Measurements from ENCODE around the gene MRPL51.
"Not testable (repeated sequence)": the region's sequence is repeated elsewhere in the genome, so short reads cannot be mapped to it uniquely, and the experiment has no call there.

- TF ChIP-seq CTCF (optimal IDR thresholded peaks at IDR 0.05 in 1 of 3, IDR thresholded peaks at IDR 0.05 in 1 of 3, conservative IDR thresholded peaks at IDR 0.05 in 1 of 3; ENCODE audit: extremely low read depth in 1 of 3, insufficient read depth in 2 of 3, low read length in 3 of 3); EZH2 (IDR thresholded peaks at IDR 0.05; ENCODE audit: low read length): not testable (repeated sequence)
These were observed 4.2 kb upstream of the MRPL51 start for GRCh38 chr12:6497291-6497690.

All from keratinocyte (primary cell).